Measurements from ENCODE around the gene NECTIN3. TPM values are rescaled to one million over a fixed set of nuclear protein-coding genes. Genes with fewer than 3 reads are reported as not detected.

NECTIN3 gene
- total and polyA plus RNA-seq, 7 donors = 2.1 to 7.0 (median 3.3) TPM

- no peak overlapping the region for H3K4me3 ChIP-seq
- WGBS, 3 donors = 92 to 96% (median 95%) methylated on average over 1 of the region's 1 CpG
- DNase-seq (no peak), ATAC-seq (no peak)
- TF ChIP-seq, protein P1, sequence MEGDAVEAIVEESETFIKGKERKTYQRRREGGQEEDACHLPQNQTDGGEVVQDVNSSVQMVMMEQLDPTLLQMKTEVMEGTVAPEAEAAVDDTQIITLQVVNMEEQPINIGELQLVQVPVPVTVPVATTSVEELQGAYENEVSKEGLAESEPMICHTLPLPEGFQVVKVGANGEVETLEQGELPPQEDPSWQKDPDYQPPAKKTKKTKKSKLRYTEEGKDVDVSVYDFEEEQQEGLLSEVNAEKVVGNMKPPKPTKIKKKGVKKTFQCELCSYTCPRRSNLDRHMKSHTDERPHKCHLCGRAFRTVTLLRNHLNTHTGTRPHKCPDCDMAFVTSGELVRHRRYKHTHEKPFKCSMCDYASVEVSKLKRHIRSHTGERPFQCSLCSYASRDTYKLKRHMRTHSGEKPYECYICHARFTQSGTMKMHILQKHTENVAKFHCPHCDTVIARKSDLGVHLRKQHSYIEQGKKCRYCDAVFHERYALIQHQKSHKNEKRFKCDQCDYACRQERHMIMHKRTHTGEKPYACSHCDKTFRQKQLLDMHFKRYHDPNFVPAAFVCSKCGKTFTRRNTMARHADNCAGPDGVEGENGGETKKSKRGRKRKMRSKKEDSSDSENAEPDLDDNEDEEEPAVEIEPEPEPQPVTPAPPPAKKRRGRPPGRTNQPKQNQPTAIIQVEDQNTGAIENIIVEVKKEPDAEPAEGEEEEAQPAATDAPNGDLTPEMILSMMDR (IDR thresholded peaks at IDR 0.05) = no peak
- H3K36me3 ChIP-seq (ENCODE audit: insufficient read depth in 1 of 2, low read depth in 1 of 2) = no peaks in the 10 kb centered on the region
- intact Hi-C loops (cut with DNase I) = no loop called here
- H3K27me3 ChIP-seq (ENCODE audit: insufficient read depth in 3 of 3, low read length in 2 of 3) = peaks cover 0 to 2% (median 0%) of the 10 kb centered on the region in 3 donors
- no peak overlapping the region for H3K27ac ChIP-seq
- no peaks in the 10 kb centered on the region for H3K4me1 ChIP-seq
- H3K9me3 ChIP-seq = peaks cover 8% of the 10 kb centered on the region
Observed at GRCh38 chr3:111033470-111034050, 38.1 kb upstream of the NECTIN3 start.

GRCh38 chr3:111035316-111035715 is 36.3 kb upstream of the NECTIN3 start:
- Histone ChIP-seq H3K4me1 (no peaks in the 10 kb centered on the region), H3K4me3 (no peak overlapping the region), H3K27ac (no peak overlapping the region), H3K27me3 (ENCODE audit: insufficient read depth in 3 of 3, low read length in 2 of 3) (peaks cover 0 to 2% (median 0%) of the 10 kb centered on the region in 3 donors), H3K36me3 (ENCODE audit: insufficient read depth in 1 of 2, low read depth in 1 of 2) (no peaks in the 10 kb centered on the region), H3K9me3 (peaks cover 8% of the 10 kb centered on the region)
- TF ChIP-seq, protein P1 (IDR thresholded peaks at IDR 0.05) = no peak
- WGBS, 3 donors = 66 to 70% (median 70%) methylated on average over 2 of the region's 2 CpGs
- DNase-seq (no peak), ATAC-seq (no peak)
- intact Hi-C loops (cut with DNase I) = no loop called here

DNA sequence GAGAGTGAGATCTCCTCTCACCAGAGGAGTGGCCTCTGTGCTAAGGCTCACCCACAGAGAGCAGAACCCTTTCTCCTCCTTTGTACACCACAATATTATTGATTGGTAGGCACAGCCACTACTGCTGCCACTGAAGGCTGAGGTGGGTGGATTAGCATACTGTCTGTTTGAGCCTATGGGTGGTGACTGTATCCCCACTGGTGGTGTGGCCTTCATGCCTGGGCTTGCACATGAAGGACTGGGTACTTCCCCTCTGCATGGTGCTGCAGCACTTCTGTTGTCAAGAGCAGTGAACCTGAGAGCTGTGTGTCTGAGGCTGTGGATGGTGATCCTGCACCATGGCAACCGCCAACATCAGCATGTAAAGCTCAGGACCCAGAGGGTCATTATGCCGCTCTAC is 35.7 kb upstream of the NECTIN3 start:
- Histone ChIP-seq H3K9me3 (peaks cover 8% of the 10 kb centered on the region), H3K36me3 (ENCODE audit: insufficient read depth in 1 of 2, low read depth in 1 of 2) (no peaks in the 10 kb centered on the region), H3K27me3 (ENCODE audit: insufficient read depth in 3 of 3, low read length in 2 of 3) (peaks cover 0 to 2% (median 0%) of the 10 kb centered on the region in 3 donors), H3K27ac (no peak overlapping the region), H3K4me3 (no peak overlapping the region), H3K4me1 (no peaks in the 10 kb centered on the region)
- DNase-seq = no peak
- TF ChIP-seq, protein P1 (IDR thresholded peaks at IDR 0.05) = no peak
- intact Hi-C loops (cut with DNase I) = no loop called here
- no peak for ATAC-seq
- WGBS, 3 donors = 91 to 94% (median 94%) methylated on average over 2 of the region's 2 CpGs

- peaks cover 8% of the 10 kb centered on the region for H3K9me3 ChIP-seq
- ATAC-seq (no peak), DNase-seq (no peak)
- no peak overlapping the region for H3K4me3 ChIP-seq
- 90 to 92% (median 90%) methylated on average over 2 of the region's 2 CpGs for WGBS, 3 donors
- no peaks in the 10 kb centered on the region for H3K36me3 ChIP-seq (ENCODE audit: insufficient read depth in 1 of 2, low read depth in 1 of 2)
- intact Hi-C loops (cut with DNase I) = no loop called here
- H3K27ac ChIP-seq = no peak overlapping the region
- H3K4me1 ChIP-seq = no peaks in the 10 kb centered on the region
- TF ChIP-seq, protein P1 (IDR thresholded peaks at IDR 0.05) = no peak
- peaks cover 0 to 2% (median 0%) of the 10 kb centered on the region in 3 donors for H3K27me3 ChIP-seq (ENCODE audit: insufficient read depth in 3 of 3, low read length in 2 of 3)
Observed at GRCh38 chr3:111040959-111041358, 30.7 kb upstream of the NECTIN3 start.

GRCh38 chr3:111045564-111045963 is 26.1 kb upstream of the NECTIN3 start:
- intact Hi-C loops (cut with DNase I) = no loop called here
- Histone ChIP-seq H3K27ac (no peak overlapping the region), H3K9me3 (no peaks in the 10 kb centered on the region), H3K36me3 (ENCODE audit: insufficient read depth in 1 of 2, low read depth in 1 of 2) (no peaks in the 10 kb centered on the region), H3K4me3 (no peak overlapping the region), H3K27me3 (ENCODE audit: insufficient read depth in 3 of 3, low read length in 2 of 3) (no peaks in the 10 kb centered on the region), H3K4me1 (no peaks in the 10 kb centered on the region)
- WGBS, 3 donors = 88 to 91% (median 90%) methylated on average over 6 of the region's 6 CpGs
- DNase-seq (no peak), ATAC-seq (no peak)
- TF ChIP-seq, protein P1 (IDR thresholded peaks at IDR 0.05) = no peak

Measured in psoas muscle (tissue), 8 donors.